Small intestine (tissue), 7 donors: ENCODE data around the gene NUP85. TPM values are rescaled to one million over a fixed set of nuclear protein-coding genes. Genes with fewer than 3 reads are reported as not detected.
A peak's percentile ranks its signal among the peaks of the same experiment; 100 is the strongest.

ENCODE experiments used
- DNase-seq, 2 donors: peaks; one replicate each; pipeline versions ENCODE4 v3.0.0 to v3.0.0-alpha.2; 2013
- FAIRE-seq: peaks from 2 replicates; lab custom pipeline; 2012; peaks lifted over from hg19 to GRCh38; lab: Jason Lieb, UNC
- H3K27ac ChIP-seq, 3 donors: one replicate each; pipeline ENCODE4 v1.5.1; 2013; ENCODE audit warnings: low read length in 2 of 3, mild to moderate bottlenecking in 2 of 3, control low read depth in 1 of 3, inconsistent platforms in 1 of 3, low read depth in 1 of 3, moderate library complexity in 1 of 3
- H3K27me3 ChIP-seq, 3 donors: one replicate each; pipeline ENCODE4 v1.6.1; 2013; ENCODE audit warnings: low read length in 3 of 3, inconsistent platforms in 1 of 3; ENCODE audit not compliant: control insufficient read depth in 3 of 3, insufficient read depth in 3 of 3
- H3K36me3 ChIP-seq, 3 donors: one replicate each; pipeline ENCODE4 v1.6.1; 2013; ENCODE audit warnings: low read length in 3 of 3, inconsistent platforms in 1 of 3, low read depth in 1 of 3, mild to moderate bottlenecking in 1 of 3, moderate library complexity in 1 of 3; ENCODE audit not compliant: control insufficient read depth in 3 of 3, insufficient read depth in 2 of 3
- H3K4me1 ChIP-seq, 3 donors: one replicate each; pipeline ENCODE4 v1.6.1; 2013; ENCODE audit warnings: low read length in 2 of 3, inconsistent platforms in 1 of 3, low read depth in 1 of 3, mild to moderate bottlenecking in 1 of 3, moderate library complexity in 1 of 3; ENCODE audit not compliant: control insufficient read depth in 3 of 3, insufficient read depth in 2 of 3
- H3K4me3 ChIP-seq, 3 donors: one replicate each; pipeline ENCODE4 v1.5.1; 2013; ENCODE audit warnings: low read length in 3 of 3, control low read depth in 1 of 3, inconsistent platforms in 1 of 3, low read depth in 1 of 3, mild to moderate bottlenecking in 1 of 3, moderate library complexity in 1 of 3
- H3K9me3 ChIP-seq, 2 donors: one replicate each; pipeline ENCODE4 v1.6.1; 2013; ENCODE audit warnings: low read depth in 1 of 2, low read length in 1 of 2; ENCODE audit not compliant: control insufficient read depth in 2 of 2, insufficient read depth in 1 of 2
- WGBS, 3 donors: extraction: QIAGEN DNeasy Blood & Tissue Kit; methylation state at CpG; one replicate each; pipeline ENCODE4 v1.1.7; 2013; 5-methylcytosine and 5-hydroxymethylcytosine counted together
- polyA plus RNA-seq, 4 donors: library from polyadenylated mRNA; stranded (reverse) in 3 of 4; unstranded in 1 of 4; fragments of 200-250 nt in 3 of 4; fragments of 120-200 nt in 1 of 4; gene quantifications; one replicate each; pipeline versions ENCODE4 v1.2.1 to v1.2.3, GENCODE V29; 2013
- donor health status: healthy with polysubstance abuse.
- donor health status: control.
- donor health status: control.
- donor health status: Bipolar disorder and iron deficiency.
- donor health status: healthy.

NUP85 gene
- polyA plus RNA-seq, 4 donors: 39.4 to 49.6 (median 44.5) TPM

DNA sequence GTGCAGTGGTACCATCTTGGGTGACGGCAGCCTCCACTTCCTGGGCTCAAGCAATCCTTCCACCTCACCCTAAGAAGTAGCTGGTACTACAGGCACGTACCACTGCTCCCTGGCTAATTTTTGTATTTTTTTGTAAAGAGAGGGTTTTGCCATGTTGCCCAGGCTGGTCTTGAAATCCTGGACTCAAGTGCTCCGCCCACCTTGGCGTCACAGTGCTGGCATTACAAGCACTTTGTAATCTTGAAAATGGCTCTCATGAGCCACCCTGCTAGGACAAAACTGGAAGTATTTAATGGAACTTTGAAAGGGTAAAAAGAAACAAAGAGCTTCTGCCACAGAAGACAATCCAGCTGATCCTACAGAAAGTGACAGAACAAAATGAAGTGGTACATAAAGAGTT is 32.0 kb upstream of the NUP85 start:
- Histone ChIP-seq H3K36me3 (peaks cover 9 to 87% (median 15%) of the 10 kb centered on the region in 3 donors), H3K9me3 (no peaks in the 10 kb centered on the region), H3K4me1 (no peaks in the 10 kb centered on the region), H3K27me3 (no peaks in the 10 kb centered on the region), H3K4me3 (no peak overlapping the region), H3K27ac (peak overlapping the region in 1 of 3 donors; percentile 6)
- 78 to 85% (median 81%) methylated on average over 4 of the region's 4 CpGs for WGBS, 3 donors
- no peak for DNase-seq
- FAIRE-seq: no peak

DNA sequence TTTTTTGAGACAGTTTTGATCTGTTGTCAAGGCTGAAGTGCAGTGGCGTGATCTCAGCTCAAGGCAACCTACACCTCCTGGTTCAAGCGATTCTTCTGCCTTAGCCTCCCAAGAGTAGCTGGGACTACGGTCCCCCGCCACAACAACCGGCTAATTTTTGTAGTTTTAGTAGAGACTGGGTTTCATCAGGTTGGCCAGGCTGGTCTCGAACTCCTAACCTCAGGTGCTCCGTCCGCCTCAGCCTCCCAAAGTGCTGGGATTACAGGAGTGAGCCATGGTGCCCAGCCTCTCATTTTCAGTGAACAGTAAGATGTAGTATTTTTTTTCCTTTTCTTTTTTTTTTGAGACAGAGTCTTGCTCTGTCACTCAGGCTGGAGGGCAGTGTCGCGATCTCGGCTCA is 30.5 kb upstream of the NUP85 start:
- no peaks in the 10 kb centered on the region for H3K4me1 ChIP-seq
- no peaks in the 10 kb centered on the region for H3K27me3 ChIP-seq
- H3K9me3 ChIP-seq: no peaks in the 10 kb centered on the region
- DNase-seq (no peak), FAIRE-seq (no peak)
- H3K4me3 ChIP-seq: no peak overlapping the region
- WGBS, 3 donors: 94 to 97% (median 96%) methylated on average over 11 of the region's 11 CpGs
- no peak overlapping the region for H3K27ac ChIP-seq
- H3K36me3 ChIP-seq: peaks cover 9 to 87% (median 19%) of the 10 kb centered on the region in 3 donors

GRCh38 chr17:75176625-75177024 is 28.9 kb upstream of the NUP85 start:
- H3K4me1 ChIP-seq: no peaks in the 10 kb centered on the region
- DNase-seq: no peak
- H3K4me3 ChIP-seq: no peak overlapping the region
- no peaks in the 10 kb centered on the region for H3K9me3 ChIP-seq
- peaks cover 9 to 81% (median 19%) of the 10 kb centered on the region in 3 donors for H3K36me3 ChIP-seq
- no peaks in the 10 kb centered on the region for H3K27me3 ChIP-seq
- WGBS, 3 donors: 87 to 88% (median 88%) methylated on average over 5 of the region's 5 CpGs
- no peak for FAIRE-seq
- no peak overlapping the region for H3K27ac ChIP-seq

DNA sequence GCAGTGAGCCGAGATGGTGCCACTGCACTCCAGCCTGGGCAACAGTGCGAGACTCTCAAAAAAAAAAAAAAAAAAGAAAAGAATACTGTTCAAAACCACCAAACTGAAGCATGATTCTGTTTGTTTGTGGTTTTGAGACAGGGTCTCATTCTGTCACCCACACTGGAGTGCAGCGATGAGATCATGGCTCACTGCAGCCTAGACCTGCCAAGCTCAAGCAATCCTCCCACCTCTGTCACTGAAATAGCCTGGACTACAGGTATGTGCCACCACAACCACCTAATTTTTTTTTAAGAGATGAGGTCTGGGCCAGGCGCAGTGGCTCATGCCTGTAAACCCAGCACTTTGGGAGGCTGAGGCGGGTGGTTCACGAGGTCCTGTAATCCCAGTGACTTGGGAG is 27.0 kb upstream of the NUP85 start:
- 84 to 95% (median 89%) methylated on average over 4 to 6 of the region's 6 CpGs for WGBS, 3 donors
- Histone ChIP-seq H3K27ac (no peak overlapping the region), H3K27me3 (no peaks in the 10 kb centered on the region), H3K4me1 (no peaks in the 10 kb centered on the region), H3K36me3 (peaks cover 6 to 67% (median 15%) of the 10 kb centered on the region in 3 donors), H3K9me3 (no peaks in the 10 kb centered on the region), H3K4me3 (no peak overlapping the region)
- DNase-seq (no peak), FAIRE-seq (no peak)

DNA sequence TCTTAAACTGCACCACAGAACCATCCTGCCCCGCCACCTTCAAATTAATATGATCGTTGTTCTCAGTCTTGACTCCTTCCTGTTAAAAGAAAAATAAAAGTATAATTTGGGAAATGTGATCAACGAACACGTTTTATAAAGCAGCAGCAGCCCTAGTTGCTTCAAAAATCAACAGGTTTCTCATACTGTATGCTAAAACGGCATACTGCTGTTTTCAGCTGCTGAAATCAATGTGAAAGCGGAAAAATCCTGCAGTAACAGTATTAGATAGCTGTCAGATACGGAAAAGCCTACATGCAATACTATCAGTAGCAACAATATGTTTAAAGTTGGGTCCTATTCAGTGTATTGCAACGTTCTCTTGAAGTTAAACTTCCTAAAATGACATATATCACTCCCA is 24.4 kb upstream of the NUP85 start:
- no peak for DNase-seq
- Histone ChIP-seq H3K36me3 (peaks cover 0 to 44% (median 4%) of the 10 kb centered on the region in 3 donors), H3K4me3 (peak overlapping the region in 2 of 3 donors; percentile 69 to 97), H3K9me3 (no peaks in the 10 kb centered on the region), H3K27ac (no peak overlapping the region), H3K27me3 (no peaks in the 10 kb centered on the region), H3K4me1 (no peaks in the 10 kb centered on the region)
- no peak for FAIRE-seq
- 3 to 7% (median 5%) methylated on average over 8 of the region's 8 CpGs for WGBS, 3 donors

DNA sequence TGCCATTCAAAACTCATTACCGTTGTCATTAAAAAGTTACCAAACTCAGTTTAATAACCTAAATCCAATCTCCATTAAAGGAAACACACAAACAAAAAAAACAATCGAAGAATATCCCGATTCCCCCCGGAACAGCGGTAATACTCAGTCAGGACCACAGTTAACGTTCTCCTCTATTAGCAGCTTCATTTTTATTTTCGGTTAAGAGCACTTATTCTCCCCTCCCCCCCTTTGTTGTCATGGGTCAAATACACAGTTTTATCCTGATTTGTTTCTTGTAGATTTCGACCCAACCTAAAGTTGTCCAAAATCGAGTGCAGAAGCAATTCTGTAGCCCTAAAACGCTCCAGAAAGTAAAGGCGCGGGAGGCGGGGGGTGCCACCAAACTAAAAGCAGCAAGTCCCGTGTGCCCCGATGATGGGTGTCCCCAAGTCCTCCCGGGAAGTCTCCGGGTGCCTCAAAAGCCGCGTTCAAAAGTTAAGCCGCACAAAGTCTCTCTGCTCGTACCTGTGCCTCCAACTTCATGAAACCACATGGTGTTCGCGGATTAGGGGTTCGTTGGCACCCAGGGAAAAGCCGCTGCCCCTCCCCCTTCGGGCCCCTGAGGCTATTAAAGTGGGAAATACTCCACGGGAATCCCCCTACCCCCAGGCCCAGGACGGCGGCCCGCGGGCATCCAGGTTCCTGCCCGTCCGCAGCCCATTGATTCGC is 23.7 kb upstream of the NUP85 start:
- Histone ChIP-seq H3K4me1 (no peaks in the 10 kb centered on the region), H3K27ac (peak overlapping the region; percentile 95 to 100 (median 96)), H3K9me3 (no peaks in the 10 kb centered on the region), H3K4me3 (peak overlapping the region; percentile 69 to 98 (median 97)), H3K27me3 (no peaks in the 10 kb centered on the region), H3K36me3 (peaks cover 0 to 38% (median 4%) of the 10 kb centered on the region in 3 donors)
- WGBS, 3 donors: 0 to 1% (median 0%) methylated on average over 31 to 34 of the region's 34 CpGs
- peak in 1 of 2 donors; percentile 41 for DNase-seq
- FAIRE-seq: no peak

- no peak for FAIRE-seq
- WGBS, 3 donors: 0 to 1% (median 0%) methylated on average over 11 to 33 of the region's 33 CpGs
Observed at GRCh38 chr17:75182319-75182568, 23.2 kb upstream of the NUP85 start.

DNA sequence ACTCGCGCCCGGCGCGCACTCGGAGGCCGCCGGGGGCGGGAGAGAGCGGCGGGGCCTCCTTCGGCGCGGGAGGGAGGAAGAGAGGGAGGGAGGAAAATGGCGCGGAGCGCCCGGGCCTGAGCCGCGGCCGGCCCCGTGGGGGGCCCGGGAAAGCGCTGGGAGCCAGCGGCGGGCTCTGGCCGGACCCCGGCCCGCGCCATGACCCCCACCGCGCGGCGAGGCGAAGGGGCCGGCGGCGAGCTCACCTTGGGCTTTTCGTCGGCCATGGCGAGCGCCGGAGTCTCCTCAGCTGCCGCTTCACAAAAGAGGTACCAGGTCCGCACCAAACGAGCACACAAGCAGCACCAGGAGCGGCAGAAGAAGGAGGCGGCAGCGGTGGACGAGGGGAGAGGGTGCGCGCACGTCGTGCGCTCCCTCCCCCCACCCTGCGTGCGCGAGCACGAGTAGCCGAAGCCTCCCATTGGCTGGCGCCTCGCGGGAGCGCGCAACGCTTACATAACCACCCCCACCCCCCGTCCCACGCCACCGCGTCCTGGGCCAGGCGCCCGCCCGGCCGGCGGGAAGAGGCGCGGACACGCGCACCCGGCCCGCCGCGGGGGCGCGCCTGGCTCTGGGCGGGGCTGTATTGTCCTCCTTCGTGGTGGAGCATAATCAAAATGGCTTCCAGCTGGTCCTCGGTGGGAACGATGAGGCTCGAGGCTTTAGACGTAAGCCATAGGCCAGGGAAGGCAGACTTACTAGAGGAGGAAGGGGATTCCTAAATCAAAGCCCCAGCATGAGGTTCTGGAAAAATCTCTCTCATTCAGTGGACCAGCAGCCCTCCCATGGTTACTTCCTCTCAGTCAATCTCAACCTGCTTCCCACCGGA is 22.7 kb upstream of the NUP85 start, which contains the start of gene SUMO2:
SUMO2 (minus strand) TSS at position 391 of the 868 bp plus-strand sequence; CDS start at position 266, 125 bp downstream.
- WGBS, 3 donors: 1 to 2% (median 1%) methylated on average over 34 to 92 of the region's 92 CpGs
- Histone ChIP-seq H3K4me1 (no peaks in the 10 kb centered on the region), H3K36me3 (peaks cover 0 to 27% (median 4%) of the 10 kb centered on the region in 3 donors), H3K27me3 (no peaks in the 10 kb centered on the region), H3K4me3 (peak within 1 kb of the TSS; percentile 69 to 98 (median 97)), H3K9me3 (no peaks in the 10 kb centered on the region), H3K27ac (peak within 1 kb of the TSS; percentile 95 to 100 (median 96))
- DNase-seq (peak; percentile 94 to 99), FAIRE-seq (no peak)

More at GRCh38 chr17:75182319-75182568, 23.2 kb upstream of the NUP85 start:
- H3K4me3 ChIP-seq: peak overlapping the region; percentile 69 to 98 (median 97)
- H3K27me3 ChIP-seq: no peaks in the 10 kb centered on the region
- peaks cover 0 to 33% (median 4%) of the 10 kb centered on the region in 3 donors for H3K36me3 ChIP-seq
- H3K9me3 ChIP-seq: no peaks in the 10 kb centered on the region
- no peak for DNase-seq
- no peaks in the 10 kb centered on the region for H3K4me1 ChIP-seq
- H3K27ac ChIP-seq: peak overlapping the region; percentile 95 to 100 (median 96)
